Dermis microvascular lymphatic vessel endothelial cell (primary cell): ENCODE data around the gene ABHD2. TPM values are rescaled to one million over a fixed set of nuclear protein-coding genes. Genes with fewer than 3 reads are reported as not detected.

Experiments
- DNase-seq, 2 donors: peaks; one replicate each; pipeline versions ENCODE4 v3.0.0 to v3.0.0-alpha.2; 2010; ENCODE audit warnings: low read depth in 2 of 2
- total RNA-seq: library from RNA; depleted of rRNA; stranded (reverse); fragments of >200 nt; gene quantifications from 2 replicates; pipeline ENCODE4 v1.2.1, GENCODE V29; 2014

Gene ABHD2
- total RNA-seq, 1 donor from 2014 or later: 32.1 TPM

- no peak for DNase-seq
These were observed 73.4 kb downstream of the ABHD2 start for GRCh38 chr15:89161666-89162065.

- DNase-seq: no peak
These were observed 75.2 kb downstream of the ABHD2 start for GRCh38 chr15:89163271-89164055.

GRCh38 chr15:89164712-89165211 lies 76.5 kb downstream of the ABHD2 start:
- no peak for DNase-seq

- peak in 1 of 2 donors; percentile 39 for DNase-seq
These were observed 77.4 kb downstream of the ABHD2 start for GRCh38 chr15:89165677-89166076.

GRCh38 chr15:89167267-89168176 lies 79.3 kb downstream of the ABHD2 start:
- peak in 1 of 2 donors; percentile 82 for DNase-seq

- no peak for DNase-seq
These were observed 80.1 kb downstream of the ABHD2 start for GRCh38 chr15:89168316-89168833.

- DNase-seq: no peak
These were observed 82.1 kb downstream of the ABHD2 start for GRCh38 chr15:89170364-89170763.

DNA sequence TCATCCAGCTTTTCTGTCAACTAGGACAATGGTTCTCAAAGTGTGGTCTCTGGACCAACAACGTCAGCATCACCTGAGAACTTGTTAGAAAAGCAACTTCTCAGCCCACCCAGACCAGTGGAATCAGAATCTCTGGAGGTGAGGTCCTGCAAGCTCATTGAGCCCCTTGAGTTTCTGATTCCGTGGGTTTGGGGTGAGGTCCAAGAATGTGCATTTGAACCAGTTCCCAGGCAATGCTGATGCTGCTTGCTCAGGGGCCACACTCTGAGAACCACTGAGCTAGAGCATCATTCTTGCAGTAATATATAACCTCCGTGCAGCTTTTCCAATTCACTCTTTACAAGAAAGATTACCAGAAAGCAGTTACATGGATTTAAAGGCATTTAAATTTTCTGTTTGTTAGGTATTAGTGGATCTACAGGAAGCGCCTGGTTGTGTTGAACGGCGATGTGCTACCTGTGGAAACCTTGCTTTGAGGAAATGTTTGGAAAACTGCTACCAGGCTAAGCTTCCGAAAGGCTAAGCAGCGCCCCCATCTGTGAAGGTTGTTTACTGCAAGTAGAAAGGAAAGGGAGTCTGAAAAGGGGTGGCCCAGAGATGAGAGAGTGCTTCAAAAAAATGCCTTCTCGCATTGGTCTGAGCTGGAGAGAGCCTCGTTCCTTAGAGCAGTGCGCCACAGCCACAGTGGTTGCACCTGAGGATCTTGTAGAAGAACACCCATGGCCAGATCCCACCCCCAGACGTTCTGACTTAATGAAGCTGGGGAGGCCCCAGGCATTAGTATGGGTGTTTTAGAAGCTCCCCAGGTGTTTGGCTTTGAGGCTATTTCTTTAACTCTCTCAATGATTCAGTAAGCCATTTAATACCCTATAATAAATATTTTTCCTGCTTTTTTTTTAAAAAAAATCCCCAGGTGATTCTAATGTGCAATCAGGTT lies 83.1 kb downstream of the ABHD2 start:
- DNase-seq: peak; percentile 52 to 67

DNA sequence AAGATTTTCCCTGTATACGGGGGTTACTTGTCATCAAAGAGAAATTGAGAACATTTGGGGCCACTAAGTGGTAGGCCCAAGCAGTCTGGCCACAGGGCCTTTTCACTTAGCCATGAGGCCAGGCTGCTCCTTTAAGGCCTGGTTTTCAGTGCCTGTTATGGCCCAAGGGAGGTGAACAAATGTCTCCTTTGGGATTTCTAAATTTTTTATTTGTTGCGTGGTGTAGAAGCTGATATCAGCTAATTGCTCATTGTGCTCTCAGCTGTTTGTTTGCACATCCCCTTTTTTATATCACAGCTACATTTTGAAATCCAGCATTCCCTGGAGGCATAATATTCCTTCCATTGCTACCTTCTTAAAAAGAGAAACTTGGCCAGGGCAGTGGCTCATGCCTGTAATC lies 84.7 kb downstream of the ABHD2 start:
- no peak for DNase-seq

GRCh38 chr15:89174476-89174875 lies 86.2 kb downstream of the ABHD2 start:
- DNase-seq: peak in 1 of 2 donors; percentile 37

GRCh38 chr15:89175617-89176191 lies 87.4 kb downstream of the ABHD2 start:
- no peak for DNase-seq

GRCh38 chr15:89177116-89177515 lies 88.9 kb downstream of the ABHD2 start:
- DNase-seq: no peak

DNA sequence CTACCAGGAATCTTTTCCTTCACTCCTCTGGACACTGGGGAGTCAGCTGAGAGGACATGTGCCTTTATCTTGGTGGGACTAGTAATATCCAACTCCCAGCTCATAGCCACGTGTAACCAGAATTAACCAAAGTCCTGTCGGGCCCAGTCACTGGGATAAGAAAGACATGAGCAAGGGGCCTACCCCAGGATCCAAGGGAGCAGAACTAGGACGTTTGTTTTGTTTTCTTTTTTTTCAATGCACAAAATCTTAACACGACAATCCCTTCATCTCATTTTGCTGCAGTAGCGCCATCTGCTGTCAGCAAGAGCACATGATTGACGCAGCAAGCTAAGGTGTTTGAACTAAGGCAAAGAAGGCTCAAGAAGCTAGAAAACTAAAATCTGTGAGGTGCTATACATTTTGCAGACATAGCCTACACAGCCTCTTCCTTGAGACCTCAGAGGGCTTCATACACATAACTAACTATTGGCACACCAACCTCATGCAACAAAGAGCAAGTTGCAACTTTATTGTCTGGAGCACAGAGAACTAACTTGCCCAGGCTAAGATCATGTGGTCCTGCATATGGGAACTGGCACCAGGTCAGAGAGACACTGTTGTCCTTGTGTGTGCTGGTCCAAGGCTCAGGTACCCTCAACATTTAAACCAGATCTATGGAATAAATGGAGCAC lies 89.5 kb downstream of the ABHD2 start:
- DNase-seq: peak; percentile 63 to 76

DNA sequence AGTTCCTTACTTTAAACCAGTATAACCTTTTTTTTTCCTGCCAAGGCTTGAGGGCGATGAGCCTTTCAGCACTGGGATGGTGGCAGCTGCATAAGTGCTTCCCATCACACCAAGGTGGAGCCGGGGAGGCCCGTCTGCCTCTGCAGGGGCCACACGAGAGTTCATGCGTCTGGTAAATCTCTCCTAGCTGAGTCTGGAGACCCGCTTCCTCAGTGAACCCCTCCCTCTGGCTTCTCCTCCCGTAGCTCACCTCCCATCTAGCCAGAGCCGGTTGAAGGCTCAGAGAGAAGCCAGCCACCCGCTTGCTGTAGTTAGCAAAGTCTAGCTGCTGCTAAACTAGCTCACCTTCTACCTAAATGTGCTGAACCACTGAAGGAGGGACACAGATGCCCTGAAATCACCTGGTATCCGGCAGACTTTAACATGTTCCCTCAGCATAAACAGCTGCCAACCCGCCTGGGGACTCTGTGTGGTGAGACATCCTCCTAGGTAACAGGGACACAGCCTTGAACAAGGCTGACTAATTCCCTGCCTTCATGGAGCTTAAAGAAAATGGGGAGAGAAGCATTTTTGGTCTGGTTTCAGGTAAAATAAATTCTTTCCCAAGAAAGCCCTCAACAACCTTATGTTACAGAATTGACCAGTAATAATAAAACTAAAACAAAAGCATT lies 90.2 kb downstream of the ABHD2 start:
- DNase-seq: no peak

DNA sequence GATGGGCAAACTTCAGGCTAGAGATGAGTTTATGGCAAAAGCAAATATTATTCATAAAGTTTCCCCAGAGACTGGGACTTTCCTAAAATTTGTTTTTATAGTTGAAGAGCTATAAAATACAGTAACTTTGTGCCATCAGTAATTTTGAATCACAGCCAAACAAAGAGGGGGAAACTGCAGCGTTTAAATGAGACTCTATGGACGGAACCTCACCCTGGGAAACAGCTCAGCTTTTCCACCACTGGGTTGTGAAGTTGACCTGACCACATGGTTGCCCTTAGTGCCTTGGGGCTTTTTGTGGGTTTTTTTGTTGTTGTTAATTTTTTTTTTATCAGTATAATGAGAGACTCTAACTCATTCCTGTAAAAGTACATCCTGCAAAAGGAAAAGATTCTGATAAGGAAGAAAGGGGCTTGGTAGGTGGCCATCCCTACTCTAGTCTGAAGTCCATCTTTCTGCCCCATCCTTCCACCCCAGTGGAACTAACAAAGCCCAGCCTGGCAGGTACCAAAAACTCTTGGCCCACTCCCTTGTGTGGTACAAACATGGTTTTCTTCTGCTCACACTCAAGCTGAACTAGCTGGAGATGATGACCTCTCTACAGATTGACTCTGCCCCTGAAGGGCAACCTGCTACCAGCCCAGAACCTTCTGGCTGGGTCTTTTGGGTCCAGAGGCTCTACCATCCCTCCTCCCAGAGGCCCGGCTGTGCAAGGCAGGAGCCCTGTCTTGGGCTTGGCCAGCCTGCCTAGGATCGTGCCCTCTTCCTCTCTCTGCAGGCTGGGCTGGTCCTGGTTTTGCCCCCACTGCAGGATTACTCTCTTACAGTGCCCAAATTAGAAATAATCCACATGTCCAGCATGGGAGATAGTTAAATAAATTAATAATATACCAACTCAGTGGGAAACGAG lies 92.0 kb downstream of the ABHD2 start:
- DNase-seq: peak; percentile 76 to 87

- DNase-seq: no peak
These were observed 96.1 kb downstream of the ABHD2 start for GRCh38 chr15:89184357-89184756.

- DNase-seq: no peak
These were observed 96.8 kb downstream of the ABHD2 start for GRCh38 chr15:89184886-89185526.

- no peak for DNase-seq
These were observed 98.5 kb downstream of the ABHD2 start for GRCh38 chr15:89186803-89187202.
